GM12873 (cell line): ENCODE measurements around the gene DCP1B.

Experiments
- CTCF ChIP-seq: IDR thresholded peaks from 2 replicates; pipeline ENCODE4 v1.5.1; 2012; ENCODE audit warnings: low read depth, mild to moderate bottlenecking, moderate library complexity, low read length, control low read depth; ENCODE audit not compliant: insufficient read depth; ENCODE audit errors: missing control alignments

Gene DCP1B

DNA sequence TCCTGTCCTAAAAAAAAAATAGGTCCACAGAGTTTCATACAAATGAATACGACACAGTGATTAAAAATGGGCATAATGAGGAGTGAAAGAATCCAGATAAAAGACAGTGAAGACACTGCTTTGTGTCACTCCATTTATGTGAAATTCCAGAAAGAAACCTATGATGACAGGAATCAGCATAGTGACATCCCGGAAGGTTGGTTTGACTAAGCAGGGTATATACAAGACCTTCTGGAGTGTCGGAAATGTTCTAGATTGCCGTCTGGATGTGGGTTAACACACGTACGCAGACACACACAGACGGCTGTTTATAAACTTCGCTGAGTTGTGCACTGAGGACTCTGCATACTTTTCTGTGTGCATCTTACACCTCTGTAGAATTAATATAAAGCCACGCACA is 72.6 kb downstream of the DCP1B start:
- TF ChIP-seq CTCF = no peak

DNA sequence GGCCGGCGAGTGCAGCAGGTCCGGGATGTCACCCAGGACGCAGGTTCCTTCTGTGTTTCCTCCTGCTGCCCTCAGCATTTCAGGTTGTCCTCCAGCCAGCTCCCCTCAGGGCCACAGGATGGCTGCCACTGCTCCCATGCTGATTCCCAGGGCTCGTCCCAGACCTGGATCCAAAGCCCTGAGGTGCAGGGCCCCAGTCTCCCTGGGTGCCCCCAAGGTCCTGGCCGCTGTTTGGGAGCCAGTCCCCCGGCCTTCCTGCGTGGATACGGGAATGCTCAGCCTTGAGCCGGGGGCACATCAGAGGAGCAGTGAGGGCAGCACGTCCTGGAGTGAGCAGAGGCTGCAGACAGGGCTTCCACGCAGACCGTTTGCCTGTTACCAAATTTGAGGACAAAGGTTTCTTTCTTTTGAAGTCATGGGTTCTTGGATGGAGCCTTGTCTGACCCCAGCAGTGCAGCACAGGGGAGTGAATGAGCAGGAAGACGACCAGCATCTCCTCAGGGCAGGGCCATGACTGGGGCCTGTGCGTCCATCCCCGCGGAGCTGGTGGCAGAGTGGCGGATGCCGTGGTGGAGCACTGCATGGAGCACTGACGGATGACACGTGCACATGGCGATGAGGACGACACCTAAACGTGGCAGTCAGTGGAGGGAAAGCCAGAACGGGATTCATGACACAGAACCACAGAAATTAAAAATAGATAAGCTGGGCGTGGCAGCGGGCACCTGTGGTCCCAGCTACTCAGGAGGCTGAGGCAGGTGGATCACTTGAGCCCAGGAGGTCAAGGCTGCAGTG is 73.3 kb downstream of the DCP1B start:
- TF ChIP-seq CTCF = no peak

DNA sequence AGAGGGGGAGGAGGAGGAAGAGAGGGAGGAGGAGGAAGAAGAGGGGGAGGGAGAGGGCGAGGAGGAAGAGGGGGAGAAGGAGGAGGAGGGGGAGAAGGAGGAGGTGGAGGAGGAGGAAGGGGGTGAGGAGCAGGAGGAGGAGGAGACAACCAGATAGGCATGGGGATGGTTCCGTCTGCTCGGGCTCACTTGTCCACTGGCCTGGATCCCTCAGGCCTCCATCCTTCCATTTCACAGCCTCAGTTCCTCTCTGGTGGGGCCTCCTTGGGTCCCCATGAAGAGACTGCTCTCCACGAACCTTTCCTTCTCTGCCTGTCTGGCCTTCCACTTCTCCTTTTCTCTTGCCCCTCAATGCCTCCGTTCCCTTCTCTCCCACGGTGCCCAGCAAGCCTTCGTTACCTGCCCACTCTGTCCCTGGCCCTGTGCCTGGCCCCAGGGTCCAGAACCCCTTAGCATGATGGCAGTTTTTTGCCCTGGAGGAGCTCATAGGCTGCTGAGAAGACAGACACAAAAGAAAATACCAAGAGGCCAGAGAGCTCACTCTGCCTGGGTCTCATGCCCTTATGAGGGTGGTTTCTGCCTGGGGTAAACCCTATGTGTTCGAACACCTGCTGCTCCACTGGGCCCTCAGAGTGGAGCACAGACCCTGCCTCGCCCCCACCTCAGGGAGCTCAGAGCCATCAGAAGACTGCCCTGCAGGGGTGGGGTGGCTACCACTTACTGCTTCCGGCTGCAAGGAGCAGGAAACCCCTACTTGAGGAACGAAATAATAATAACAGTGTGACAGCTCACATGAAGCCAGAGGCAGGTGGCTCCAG is 74.1 kb downstream of the DCP1B start:
- no peak for TF ChIP-seq CTCF

DNA sequence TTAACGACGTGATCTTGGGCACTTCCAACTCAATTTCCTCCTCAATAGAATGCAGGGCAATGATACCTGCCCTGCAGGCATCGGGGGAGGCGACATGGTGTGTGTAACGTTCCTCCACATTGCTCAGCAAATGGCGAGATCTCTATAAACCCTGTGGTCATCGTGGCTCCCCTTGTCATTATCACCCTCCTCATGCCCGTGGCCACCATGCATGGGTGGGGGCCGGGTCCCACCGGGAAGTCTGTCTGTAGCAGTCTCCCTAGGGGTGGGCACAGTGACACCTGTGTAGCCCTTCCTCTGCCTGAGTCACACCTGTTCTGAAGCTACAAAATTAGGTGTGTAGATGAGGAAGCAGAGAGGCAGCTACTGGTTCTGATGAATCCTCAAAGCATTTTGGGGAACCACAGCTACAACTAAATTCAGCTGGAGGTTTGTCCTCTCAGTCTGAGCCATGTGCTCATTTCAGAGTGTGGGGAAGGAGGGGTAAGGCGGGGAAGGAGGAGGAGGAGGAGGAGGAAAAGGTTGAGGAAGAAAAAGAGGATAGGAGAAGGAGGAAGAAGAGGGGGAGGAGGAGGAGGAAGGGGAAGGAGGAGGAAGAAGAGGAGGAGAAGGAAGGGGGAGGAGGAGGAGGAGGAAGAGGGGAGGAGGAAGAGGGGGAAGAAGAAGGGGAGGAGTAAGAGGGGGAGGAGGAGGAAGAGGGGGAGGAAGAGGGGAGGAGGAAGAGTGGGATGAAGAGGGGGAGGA is 74.8 kb downstream of the DCP1B start:
- TF ChIP-seq CTCF = no peak

DNA sequence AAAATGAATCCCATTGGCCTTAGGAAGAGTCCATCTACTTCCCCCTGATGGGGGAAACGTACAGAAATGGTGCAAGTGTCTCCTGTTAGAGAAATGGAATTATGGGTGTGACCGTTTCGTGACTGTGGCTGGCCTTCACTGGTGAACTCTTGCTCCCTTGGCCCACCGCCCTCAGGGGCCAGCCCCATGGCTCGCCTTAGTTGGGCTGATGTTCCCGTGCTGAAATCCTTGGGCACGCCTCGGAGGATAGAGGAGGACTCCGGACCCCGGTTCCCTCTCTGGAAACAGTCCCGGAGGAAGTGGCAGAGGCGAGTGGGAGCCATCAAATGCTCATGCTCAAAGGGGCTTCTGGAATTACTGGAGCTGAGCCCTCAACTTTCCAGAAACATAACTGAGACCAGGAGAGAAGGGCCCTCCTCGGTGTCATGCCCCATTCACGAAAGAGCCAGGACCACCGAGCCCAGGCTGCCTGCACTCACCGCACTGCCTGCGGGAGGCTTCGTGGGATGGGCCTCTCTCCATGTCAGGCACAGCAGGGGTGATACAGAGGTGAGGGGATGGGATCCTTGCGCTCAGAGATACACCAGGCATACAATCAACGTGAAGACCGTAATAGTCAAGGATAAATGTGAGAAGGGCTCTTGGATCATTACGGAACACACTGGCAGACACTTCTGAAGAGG is 75.7 kb downstream of the DCP1B start:
- no peak for TF ChIP-seq CTCF

- no peak for TF ChIP-seq CTCF
Measured at GRCh38 chr12:1927751-1928351, 76.4 kb downstream of the DCP1B start.
